Right atrium auricular region (tissue), 2 donors: Measurements from ENCODE around the gene SMURF2. TPM values are rescaled to one million over a fixed set of nuclear protein-coding genes. Genes with fewer than 3 reads are reported as not detected.

Experiments used
- DNase-seq: peaks from one replicate; pipeline ENCODE4 v3.0.0-alpha.2; 2019; ENCODE audit warnings: low spot score
- H3K27ac ChIP-seq, 2 donors: fragments of 200-600 bp; sonication (generic); 1 replicate in 1 of 2; 2 replicates in 1 of 2; pipeline ENCODE4 v1.5.1; 2016 to 2019
- H3K27me3 ChIP-seq, 2 donors: fragments of 200-600 bp; sonication (generic); one replicate each; pipeline versions ENCODE4 v1.5.1 to v1.6.0; 2017 to 2019
- H3K36me3 ChIP-seq: fragments of 200-600 bp; sonication (generic); one replicate; pipeline ENCODE4 v1.5.1; 2016
- H3K4me1 ChIP-seq, 2 donors: fragments of 200-600 bp; sonication (generic); one replicate each; pipeline versions ENCODE4 v1.5.1 to v1.6.0; 2017 to 2019
- H3K4me3 ChIP-seq, 2 donors: fragments of 200-600 bp; sonication (generic); 1 replicate in 1 of 2; 2 replicates in 1 of 2; pipeline ENCODE4 v1.5.1; 2017 to 2019; ENCODE audit warnings: mild to moderate bottlenecking in 1 of 2, moderate library complexity in 1 of 2
- H3K9me3 ChIP-seq, 2 donors: fragments of 200-600 bp; sonication (generic); one replicate each; pipeline ENCODE4 v1.5.1; 2019
- CTCF ChIP-seq, 2 donors: fragments of 200-600 bp; sonication (generic); IDR thresholded peaks; one replicate each; pipeline ENCODE4 v1.5.1; 2019; ENCODE audit warnings: antibody characterized with exemption in 2 of 2
- total RNA-seq, 2 donors: library from RNA; depleted of rRNA; stranded (reverse); fragments of >200 nt; gene quantifications; one replicate each; pipeline ENCODE4 v1.1.0, GENCODE V29; 2016

Gene SMURF2
- total RNA-seq, 2 donors from 2014 or later = 12.6 to 15.3 TPM

GRCh38 chr17:64500862-64501765 lies 161.0 kb downstream of the SMURF2 start:
- DNase-seq = no peak
- peaks cover 82% of the 10 kb centered on the region for H3K36me3 ChIP-seq
- no peak overlapping the region for H3K27ac ChIP-seq
- H3K27me3 ChIP-seq = no peaks in the 10 kb centered on the region
- no peak overlapping the region for H3K4me3 ChIP-seq
- TF ChIP-seq CTCF (IDR thresholded peaks at IDR 0.05) = no peak
- H3K4me1 ChIP-seq = peaks cover 0 to 60% of the 10 kb centered on the region in 2 donors
- no peaks in the 10 kb centered on the region for H3K9me3 ChIP-seq

- Histone ChIP-seq H3K36me3 (peaks cover 78% of the 10 kb centered on the region), H3K9me3 (no peaks in the 10 kb centered on the region), H3K27ac (no peak overlapping the region), H3K4me3 (no peak overlapping the region), H3K4me1 (peaks cover 0 to 67% of the 10 kb centered on the region in 2 donors), H3K27me3 (no peaks in the 10 kb centered on the region)
- DNase-seq = no peak
- TF ChIP-seq CTCF (IDR thresholded peaks at IDR 0.05) = no peak
Observed at GRCh38 chr17:64500487-64500859, 161.6 kb downstream of the SMURF2 start.

GRCh38 chr17:64499805-64500486 lies 162.2 kb downstream of the SMURF2 start:
- Histone ChIP-seq H3K36me3 (peaks cover 75% of the 10 kb centered on the region), H3K27ac (no peak overlapping the region), H3K27me3 (no peaks in the 10 kb centered on the region), H3K4me1 (peaks cover 0 to 72% of the 10 kb centered on the region in 2 donors), H3K9me3 (no peaks in the 10 kb centered on the region), H3K4me3 (no peak overlapping the region)
- TF ChIP-seq CTCF (IDR thresholded peaks at IDR 0.05) = no peak
- DNase-seq = no peak

- no peaks in the 10 kb centered on the region for H3K9me3 ChIP-seq
- peaks cover 62% of the 10 kb centered on the region for H3K36me3 ChIP-seq
- no peaks in the 10 kb centered on the region for H3K27me3 ChIP-seq
- H3K4me1 ChIP-seq = peaks cover 0 to 70% of the 10 kb centered on the region in 2 donors
- H3K27ac ChIP-seq = no peak overlapping the region
- H3K4me3 ChIP-seq = no peak overlapping the region
- no peak for DNase-seq
- no peak for TF ChIP-seq CTCF (IDR thresholded peaks at IDR 0.05)
Observed at GRCh38 chr17:64498308-64499203, 163.6 kb downstream of the SMURF2 start.

- Histone ChIP-seq H3K36me3 (peaks cover 58% of the 10 kb centered on the region), H3K9me3 (no peaks in the 10 kb centered on the region), H3K4me3 (peak overlapping the region in 1 of 2 donors; percentile 73), H3K27me3 (no peaks in the 10 kb centered on the region), H3K4me1 (peaks cover 0 to 60% of the 10 kb centered on the region in 2 donors), H3K27ac (peak overlapping the region; percentile 81 to 83)
- no peak for TF ChIP-seq CTCF (IDR thresholded peaks at IDR 0.05)
- DNase-seq = no peak
Observed at GRCh38 chr17:64497565-64498035, 164.5 kb downstream of the SMURF2 start.
